WTC11 (cell line): ENCODE data around the gene SNX9. TPM values are rescaled to one million over a fixed set of nuclear protein-coding genes. Genes with fewer than 3 reads are reported as not detected.

Source experiments
- ATAC-seq: fragments of 200-7000 bp; cut with Tn5 transposase; 2 replicates; pipeline ENCODE4 v1.10.0; 2021; ENCODE audit warnings: mild to moderate bottlenecking, moderate library complexity
- CTCF ChIA-PET: fragments of 300-600 bp; sonication (Branson Sonifier 250); formaldehyde crosslinking; loops from one replicate; lab custom pipeline; 2021; ENCODE audit warnings: antibody characterized with exemption; lab: Charles Lee
- POLR2A ChIA-PET: fragments of 350-600 bp; sonication (Branson Sonifier 250); formaldehyde crosslinking; loops from one replicate; lab custom pipeline; 2021; ENCODE audit warnings: antibody characterized with exemption; lab: Charles Lee
- DNase-seq: peaks from one replicate; pipeline ENCODE4 v3.0.0; 2021; ENCODE audit warnings: low spot score
- H3K27ac Mint-ChIP-seq: 2 replicates; pipeline ENCODE4 v1.8.0; 2021; ENCODE audit warnings: mixed read lengths
- H3K27me3 Mint-ChIP-seq: 2 replicates; pipeline ENCODE4 v1.8.0; 2021; ENCODE audit warnings: low read depth, mild to moderate bottlenecking, moderate library complexity, mixed read lengths
- H3K36me3 Mint-ChIP-seq: 2 replicates; pipeline ENCODE4 v1.8.0; 2021; ENCODE audit warnings: mixed read lengths
- H3K4me1 Mint-ChIP-seq: 2 replicates; pipeline ENCODE4 v1.8.0; 2022; ENCODE audit warnings: mixed read lengths
- H3K4me3 Mint-ChIP-seq: 2 replicates; pipeline ENCODE4 v1.8.0; 2021; ENCODE audit warnings: mild to moderate bottlenecking, moderate library complexity, mixed read lengths
- H3K9me3 Mint-ChIP-seq: 2 replicates; pipeline ENCODE4 v1.8.0; 2021; ENCODE audit warnings: mixed read lengths
- ATF3 ChIP-seq: sonication (generic); formaldehyde crosslinking; conservative IDR thresholded peaks from 2 replicates; pipeline ENCODE4 v1.8.1; 2022; ENCODE audit warnings: mild to moderate bottlenecking, missing genetic modification reagents
- E2F4 ChIP-seq: sonication (generic); formaldehyde crosslinking; IDR thresholded peaks from 2 replicates; pipeline ENCODE4 v1.8.1; 2022; ENCODE audit warnings: low read depth, mild to moderate bottlenecking, moderate library complexity, missing genetic modification reagents, borderline replicate concordance
- ESRRA ChIP-seq: sonication (generic); formaldehyde crosslinking; IDR thresholded peaks from 2 replicates; pipeline ENCODE4 v1.8.1; 2022; ENCODE audit warnings: mild to moderate bottlenecking, missing genetic modification reagents, borderline replicate concordance
- FOXK1 ChIP-seq: sonication (generic); formaldehyde crosslinking; IDR thresholded peaks from 2 replicates; pipeline ENCODE4 v1.8.0; 2022; ENCODE audit warnings: mild to moderate bottlenecking, moderate library complexity, missing genetic modification reagents
- GRHL2 ChIP-seq: fragments of 250-450 bp; sonication (Bioruptor Pico); IDR thresholded peaks from 2 replicates; pipeline ENCODE4 v1.8.0; 2022; ENCODE audit warnings: mild to moderate bottlenecking, moderate library complexity; ENCODE audit not compliant: insufficient replicate concordance, severe bottlenecking
- IRF2 ChIP-seq: sonication (generic); formaldehyde crosslinking; IDR thresholded peaks from 2 replicates; pipeline ENCODE4 v1.8.0; 2022; ENCODE audit warnings: low read depth, missing genetic modification reagents, borderline replicate concordance
- MAX ChIP-seq: sonication (generic); formaldehyde crosslinking; IDR thresholded peaks from 2 replicates; pipeline ENCODE4 v1.8.0; 2022; ENCODE audit warnings: mild to moderate bottlenecking, missing genetic modification reagents
- MXD4 ChIP-seq: fragments of 250-450 bp; sonication (Bioruptor Pico); IDR thresholded peaks from 2 replicates; pipeline ENCODE4 v1.8.0; 2021; ENCODE audit warnings: mild to moderate bottlenecking, moderate library complexity, borderline replicate concordance
- MYBL2 ChIP-seq: sonication (generic); formaldehyde crosslinking; IDR thresholded peaks from 2 replicates; pipeline ENCODE4 v1.8.1; 2023; ENCODE audit warnings: mild to moderate bottlenecking, moderate library complexity, missing genetic modification reagents
- PRRX2 ChIP-seq: fragments of 250-450 bp; sonication (Bioruptor Pico); IDR thresholded peaks from 2 replicates; pipeline ENCODE4 v1.8.0; 2021; ENCODE audit warnings: mild to moderate bottlenecking
- SMAD3 ChIP-seq: sonication (generic); formaldehyde crosslinking; IDR thresholded peaks from 2 replicates; pipeline ENCODE4 v1.8.0; 2022; ENCODE audit warnings: missing genetic modification reagents, mild to moderate bottlenecking, borderline replicate concordance
- TEAD1 ChIP-seq: sonication (generic); formaldehyde crosslinking; IDR thresholded peaks from 2 replicates; pipeline ENCODE4 v1.8.0; 2022; ENCODE audit warnings: mild to moderate bottlenecking, missing genetic modification reagents
- ZMAT4 ChIP-seq: fragments of 250-450 bp; sonication (Bioruptor Pico); IDR thresholded peaks from 2 replicates; pipeline ENCODE4 v1.9.0; 2021; ENCODE audit warnings: mild to moderate bottlenecking
- ZNF121 ChIP-seq: sonication (generic); formaldehyde crosslinking; IDR thresholded peaks from 2 replicates; pipeline ENCODE4 v1.8.0; 2023; ENCODE audit warnings: missing genetic modification reagents
- ZNF416 ChIP-seq: fragments of 250-450 bp; sonication (Bioruptor Pico); IDR thresholded peaks from 2 replicates; pipeline ENCODE4 v1.9.0; 2021; ENCODE audit warnings: mild to moderate bottlenecking, inconsistent platforms
- ZNF425 ChIP-seq: fragments of 250-450 bp; sonication (Bioruptor Pico); conservative IDR thresholded peaks from 2 replicates; pipeline ENCODE4 v1.9.0; 2021; ENCODE audit warnings: mild to moderate bottlenecking
- ZNF671 ChIP-seq: fragments of 250-450 bp; sonication (Bioruptor Pico); IDR thresholded peaks from 2 replicates; pipeline ENCODE4 v1.8.0; 2021; ENCODE audit warnings: mild to moderate bottlenecking
- total RNA-seq: library from RNA; stranded (reverse); gene quantifications from 3 replicates; pipeline ENCODE4 v1.2.3, GENCODE V29; 2021
- TF ChIP-seq, protein P1 (sequence below): sonication (generic); formaldehyde crosslinking; conservative IDR thresholded peaks from 2 replicates; pipeline ENCODE4 v1.8.1; 2023; ENCODE audit warnings: mild to moderate bottlenecking, low read depth, missing genetic modification reagents, moderate library complexity

Gene SNX9
- total RNA-seq, 1 experiment from 2014 or later = 35.0 TPM

GRCh38 chr6:157941101-157941863 is 118.2 kb downstream of the SNX9 start:
- Mint-ChIP-seq H3K9me3 (no peaks in the 10 kb centered on the region), H3K4me3 (no peak overlapping the region), H3K36me3 (peaks cover 75% of the 10 kb centered on the region), H3K4me1 (no peaks in the 10 kb centered on the region), H3K27me3 (no peaks in the 10 kb centered on the region), H3K27ac (no peak overlapping the region)
- no peak for ATAC-seq
- ChIA-PET CTCF (no interaction called here), POLR2A (no interaction called here)
- TF ChIP-seq E2F4 (CRISPR knock-in tag) (no peak), MXD4 (CRISPR knock-in tag) (no peak), TEAD1 (CRISPR knock-in tag) (no peak)
- no peak for DNase-seq

DNA sequence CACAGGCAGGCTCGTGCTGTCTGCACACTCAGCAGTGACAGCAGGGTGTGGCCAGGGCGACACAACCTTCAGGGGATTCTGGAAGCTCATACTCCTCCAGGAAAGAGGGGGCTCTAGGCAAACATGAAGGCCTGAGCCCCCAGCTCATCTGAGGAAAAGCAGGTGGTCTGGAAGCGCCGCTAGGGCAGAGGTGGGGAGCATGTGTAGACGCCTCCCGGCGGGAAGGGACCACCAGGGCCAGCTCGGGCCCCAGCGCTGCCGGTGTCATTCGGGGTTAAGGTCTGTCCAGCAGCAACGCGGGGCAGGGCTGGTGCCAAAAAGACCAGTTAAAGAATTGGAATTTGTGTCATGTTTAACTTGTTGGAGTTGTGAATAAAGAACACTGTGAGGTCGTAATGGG is 119.3 kb downstream of the SNX9 start:
- no peak for ATAC-seq
- CTCF ChIA-PET = no interaction called here
- no peak for DNase-seq
- peak overlapping the region; percentile 26; the same call in 1 of the 2 replicates for H3K27ac Mint-ChIP-seq
- no peak overlapping the region for H3K4me3 Mint-ChIP-seq
- H3K27me3 Mint-ChIP-seq = no peaks in the 10 kb centered on the region
- no peaks in the 10 kb centered on the region for H3K9me3 Mint-ChIP-seq
- no peak for TF ChIP-seq FOXK1 (CRISPR knock-in tag)
- TF ChIP-seq ZMAT4 (CRISPR knock-in tag) = no peak
- TF ChIP-seq, protein P1, sequence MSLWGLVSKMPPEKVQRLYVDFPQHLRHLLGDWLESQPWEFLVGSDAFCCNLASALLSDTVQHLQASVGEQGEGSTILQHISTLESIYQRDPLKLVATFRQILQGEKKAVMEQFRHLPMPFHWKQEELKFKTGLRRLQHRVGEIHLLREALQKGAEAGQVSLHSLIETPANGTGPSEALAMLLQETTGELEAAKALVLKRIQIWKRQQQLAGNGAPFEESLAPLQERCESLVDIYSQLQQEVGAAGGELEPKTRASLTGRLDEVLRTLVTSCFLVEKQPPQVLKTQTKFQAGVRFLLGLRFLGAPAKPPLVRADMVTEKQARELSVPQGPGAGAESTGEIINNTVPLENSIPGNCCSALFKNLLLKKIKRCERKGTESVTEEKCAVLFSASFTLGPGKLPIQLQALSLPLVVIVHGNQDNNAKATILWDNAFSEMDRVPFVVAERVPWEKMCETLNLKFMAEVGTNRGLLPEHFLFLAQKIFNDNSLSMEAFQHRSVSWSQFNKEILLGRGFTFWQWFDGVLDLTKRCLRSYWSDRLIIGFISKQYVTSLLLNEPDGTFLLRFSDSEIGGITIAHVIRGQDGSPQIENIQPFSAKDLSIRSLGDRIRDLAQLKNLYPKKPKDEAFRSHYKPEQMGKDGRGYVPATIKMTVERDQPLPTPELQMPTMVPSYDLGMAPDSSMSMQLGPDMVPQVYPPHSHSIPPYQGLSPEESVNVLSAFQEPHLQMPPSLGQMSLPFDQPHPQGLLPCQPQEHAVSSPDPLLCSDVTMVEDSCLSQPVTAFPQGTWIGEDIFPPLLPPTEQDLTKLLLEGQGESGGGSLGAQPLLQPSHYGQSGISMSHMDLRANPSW (CRISPR knock-in tag) = no peak
- TF ChIP-seq ESRRA (CRISPR knock-in tag) = no peak
- TF ChIP-seq ZNF416 (CRISPR knock-in tag) = no peak
- TF ChIP-seq ZNF425 (CRISPR knock-in tag) = no peak
- no peak for TF ChIP-seq ZNF121 (CRISPR knock-in tag)
- TF ChIP-seq SMAD3 (CRISPR knock-in tag) = no peak
- TF ChIP-seq MYBL2 (CRISPR knock-in tag) = no peak
- TF ChIP-seq ZNF671 = no peak
- TF ChIP-seq, all 79 proteins: peak for 0
- Mint-ChIP-seq H3K4me1 (no peaks in the 10 kb centered on the region), H3K36me3 (peaks cover 70% of the 10 kb centered on the region)
- POLR2A ChIA-PET = no interaction called here

DNA sequence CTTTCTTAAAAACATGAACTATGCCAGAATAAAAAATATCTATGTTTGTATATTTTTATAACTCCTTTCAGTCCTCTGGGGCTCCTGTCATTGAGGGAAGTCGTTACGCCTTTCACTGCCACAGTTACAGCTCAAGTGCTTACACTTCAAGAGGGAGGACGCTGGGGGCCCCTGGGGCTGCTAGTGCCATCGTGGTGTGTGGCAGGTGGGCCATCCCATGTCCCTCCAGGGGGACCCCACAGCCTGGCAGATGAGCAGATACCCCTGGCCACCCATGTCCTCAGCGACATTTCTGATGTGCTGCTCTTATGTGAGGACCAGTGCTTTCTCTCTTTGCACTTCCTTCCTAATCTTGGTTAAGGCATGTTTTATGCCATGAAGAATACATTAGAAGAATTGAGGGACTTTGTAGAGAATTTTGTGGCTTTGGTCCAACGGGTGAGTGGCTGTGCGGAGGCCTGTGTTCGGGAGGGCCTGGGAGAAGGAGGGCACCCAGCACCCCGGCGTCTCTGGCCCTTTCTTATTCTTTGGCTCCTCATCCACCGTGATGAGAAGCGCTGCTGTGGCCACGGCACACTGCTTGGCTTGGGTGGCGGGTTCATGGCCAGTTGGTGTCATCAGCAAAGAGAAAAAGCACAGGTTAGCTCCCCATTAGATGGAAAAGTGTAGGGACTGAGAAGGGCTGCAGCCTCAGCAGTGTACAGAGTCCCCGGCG is 120.4 kb downstream of the SNX9 start:
- ATAC-seq (no peak), DNase-seq (no peak)
- Mint-ChIP-seq H3K36me3 (peaks cover 62% of the 10 kb centered on the region), H3K27me3 (no peaks in the 10 kb centered on the region), H3K4me3 (no peak overlapping the region), H3K4me1 (no peaks in the 10 kb centered on the region), H3K9me3 (no peaks in the 10 kb centered on the region), H3K27ac (no peak overlapping the region)
- ChIA-PET POLR2A (no interaction called here), CTCF (no interaction called here)
- TF ChIP-seq ZNF416 (CRISPR knock-in tag) (no peak), PRRX2 (no peak), ATF3 (CRISPR knock-in tag) (no peak), ZNF425 (CRISPR knock-in tag) (no peak), MAX (CRISPR knock-in tag) (no peak), E2F4 (CRISPR knock-in tag) (no peak), GRHL2 (CRISPR knock-in tag) (no peak), MYBL2 (CRISPR knock-in tag) (no peak), ZNF671 (no peak), IRF2 (CRISPR knock-in tag) (no peak)
